GM23338 (cell line): ENCODE data around the gene DHRS2. TPM values are rescaled to one million over a fixed set of nuclear protein-coding genes. Genes with fewer than 3 reads are reported as not detected.

Source experiments
- ATAC-seq: fragments of 200-7000 bp; cut with Tn5 transposase; 3 replicates; pipeline ENCODE4 v1.9.1; 2020
- DNase-seq: peaks from one replicate; pipeline ENCODE4 v3.0.0-alpha.2; 2015; ENCODE audit warnings: low spot score
- H2AFZ ChIP-seq: fragments of 200-600 bp; sonication (generic); 2 replicates; pipeline ENCODE4 v1.8.0; 2016; ENCODE audit warnings: antibody characterized with exemption, mild to moderate bottlenecking, moderate library complexity
- H3F3A ChIP-seq: fragments of 200-600 bp; sonication (generic); replicated peaks from 2 replicates; pipeline ENCODE4 v1.8.0; 2017; ENCODE audit warnings: antibody characterized with exemption, mixed run types, low read depth
- H3K27ac ChIP-seq: fragments of 200-600 bp; sonication (generic); 2 replicates; pipeline ENCODE4 v1.6.1; 2016; ENCODE audit warnings: low read depth
- H3K27me3 ChIP-seq: fragments of 200-600 bp; sonication (generic); 2 replicates; pipeline ENCODE4 v1.8.0; 2016; ENCODE audit warnings: mild to moderate bottlenecking, mixed run types, moderate library complexity; ENCODE audit not compliant: insufficient read depth
- H3K36me3 ChIP-seq: fragments of 200-600 bp; sonication (generic); 2 replicates; pipeline ENCODE4 v1.8.0; 2016; ENCODE audit warnings: mild to moderate bottlenecking; ENCODE audit not compliant: insufficient read depth
- H3K4me1 ChIP-seq: fragments of 200-600 bp; sonication (generic); 2 replicates; pipeline ENCODE4 v1.8.0; 2016; ENCODE audit warnings: mild to moderate bottlenecking, moderate library complexity; ENCODE audit not compliant: insufficient read depth
- H3K4me2 ChIP-seq: fragments of 200-600 bp; sonication (generic); 2 replicates; pipeline ENCODE4 v1.7.1; 2017; ENCODE audit warnings: mixed run types
- H3K4me3 ChIP-seq: fragments of 200-600 bp; sonication (generic); 2 replicates; pipeline ENCODE4 v1.6.1; 2016; ENCODE audit warnings: mixed run types
- H3K79me2 ChIP-seq: fragments of 200-600 bp; sonication (generic); replicated peaks from 2 replicates; pipeline ENCODE4 v1.8.0; 2017; ENCODE audit warnings: mild to moderate bottlenecking; ENCODE audit not compliant: insufficient read depth
- H3K9me2 ChIP-seq: fragments of 200-600 bp; sonication (generic); 2 replicates; pipeline ENCODE4 v1.8.0; 2017; ENCODE audit not compliant: insufficient read depth
- H4K20me1 ChIP-seq: fragments of 200-600 bp; sonication (generic); replicated peaks from 2 replicates; pipeline ENCODE4 v1.8.0; 2017; ENCODE audit warnings: mild to moderate bottlenecking; ENCODE audit not compliant: insufficient read depth
- H3K27ac Mint-ChIP-seq: 2 replicates; pipeline ENCODE4 v1.8.0; 2020; ENCODE audit warnings: inconsistent platforms, mild to moderate bottlenecking, moderate library complexity, mixed read lengths
- H3K27me3 Mint-ChIP-seq: 3 replicates; pipeline ENCODE4 v1.8.0; 2022; ENCODE audit warnings: low read depth, mild to moderate bottlenecking, moderate library complexity, mixed read lengths, inconsistent platforms; ENCODE audit not compliant: insufficient read depth, poor library complexity
- H3K36me3 Mint-ChIP-seq: 3 replicates; pipeline ENCODE4 v1.8.0; 2021; ENCODE audit warnings: low read depth, mild to moderate bottlenecking, inconsistent platforms, moderate library complexity, mixed read lengths
- H3K4me1 Mint-ChIP-seq: 3 replicates; pipeline ENCODE4 v1.8.0; 2020; ENCODE audit warnings: mild to moderate bottlenecking, inconsistent platforms, mixed read lengths
- H3K4me3 Mint-ChIP-seq: 3 replicates; pipeline ENCODE4 v1.8.0; 2021; ENCODE audit warnings: moderate library complexity, mild to moderate bottlenecking, inconsistent platforms, mixed read lengths
- H3K9me3 Mint-ChIP-seq: 3 replicates; pipeline ENCODE4 v1.8.0; 2020; ENCODE audit warnings: moderate library complexity, mild to moderate bottlenecking, inconsistent platforms, mixed read lengths
- CTCF ChIP-seq, 2 experiments: fragments of 200-600 bp in 1 of 2; sonication (generic) in 1 of 2; conservative IDR thresholded peaks; 2 replicates each; pipeline versions ENCODE4 v1.5.1 to v1.6.1; 2016 to 2017; ENCODE audit warnings: antibody characterized with exemption in 2 of 2, low read depth in 2 of 2, mild to moderate bottlenecking in 2 of 2, moderate library complexity in 1 of 2
- EZH2 ChIP-seq: fragments of 200-600 bp; sonication (generic); IDR thresholded peaks from one replicate; pipeline ENCODE4 v1.8.0; 2017; ENCODE audit warnings: antibody characterized with exemption, mild to moderate bottlenecking, low read depth; ENCODE audit not compliant: unreplicated experiment
- EZH2phosphoT487 ChIP-seq: fragments of 200-600 bp; sonication (generic); IDR thresholded peaks from one replicate; pipeline ENCODE4 v1.8.1; 2018; ENCODE audit warnings: antibody characterized with exemption; ENCODE audit not compliant: unreplicated experiment
- JUNB ChIP-seq: IDR thresholded peaks from one replicate; pipeline ENCODE4 v1.6.1; 2016; ENCODE audit warnings: antibody characterized with exemption; ENCODE audit not compliant: unreplicated experiment
- POLR2AphosphoS5 ChIP-seq: IDR thresholded peaks from 2 replicates; pipeline ENCODE4 v1.6.1; 2016; ENCODE audit warnings: antibody characterized with exemption, low read depth
- REST ChIP-seq: IDR thresholded peaks from one replicate; pipeline ENCODE4 v1.6.1; 2018; ENCODE audit warnings: antibody characterized with exemption; ENCODE audit not compliant: unreplicated experiment
- ZNF331 ChIP-seq: fragments of 250-450 bp; sonication (Bioruptor Pico); IDR thresholded peaks from 2 replicates; pipeline ENCODE4 v1.5.0; 2020; ENCODE audit warnings: low read depth, mild to moderate bottlenecking, moderate library complexity
- ZNF462 ChIP-seq: fragments of 250-450 bp; sonication (Bioruptor Pico); IDR thresholded peaks from 2 replicates; pipeline ENCODE4 v1.5.0; 2020; ENCODE audit warnings: mild to moderate bottlenecking, moderate library complexity
- polyA plus RNA-seq: library from polyadenylated mRNA; unstranded; fragments of >200 nt; fragmentation: Nextera tagmentation; extraction: Ambion mirVana; gene quantifications from 2 replicates; pipeline ENCODE4 v1.2.1, GENCODE V29; 2016
- total RNA-seq: library from RNA; depleted of rRNA; stranded (reverse); fragments of >200 nt; shearing (Covaris generic); gene quantifications from 2 replicates; pipeline ENCODE4 v1.2.3, GENCODE V29; 2014

DHRS2 gene
- total and polyA plus RNA-seq, 2 experiments from 2014 or later, result 0.42 to 0.48 TPM

GRCh38 chr14:23603103-23603502, 33.1 kb upstream of the DHRS2 start (continued):
- TF ChIP-seq REST (no peak), JUNB (no peak), EZH2phosphoT487 (no peak)

GRCh38 chr14:23604148-23604547, 32.0 kb upstream of the DHRS2 start:
- H3K4me1 Mint-ChIP-seq, result no peaks in the 10 kb centered on the region; the same call in 2 of the 3 replicates
- peaks cover 3% of the 10 kb centered on the region; the same call in 2 of the 3 replicates for H3K9me3 Mint-ChIP-seq
- no peaks in the 10 kb centered on the region for H3K27me3 ChIP-seq
- TF ChIP-seq ZNF462 (CRISPR knock-in tag) (no peak), CTCF (conservative IDR thresholded peaks at IDR 0.05; ENCODE audit: low read depth in 2 of 2) (no peak), POLR2AphosphoS5 (no peak), ZNF331 (no peak), EZH2phosphoT487 (no peak), REST (no peak), EZH2 (no peak)
- no peak overlapping the region for H3K27ac ChIP-seq
- ATAC-seq, result no peak
- H3K4me2 ChIP-seq, result no peak overlapping the region
- no peaks in the 10 kb centered on the region for H3K79me2 ChIP-seq
- H3F3A ChIP-seq, result no peaks in the 10 kb centered on the region
- no peak overlapping the region for H2AFZ ChIP-seq
- peaks cover 8% of the 10 kb centered on the region; the same call in 1 of the 2 replicates for H3K9me2 ChIP-seq
- no peak overlapping the region for H3K4me3 Mint-ChIP-seq
- no peaks in the 10 kb centered on the region for H3K4me1 ChIP-seq
- no peaks in the 10 kb centered on the region for H3K36me3 ChIP-seq
- no peak for DNase-seq
- H3K36me3 Mint-ChIP-seq, result no peaks in the 10 kb centered on the region; the same call in 2 of the 3 replicates
- H3K4me3 ChIP-seq, result no peak overlapping the region
- H4K20me1 ChIP-seq, result no peaks in the 10 kb centered on the region
- peaks cover 6% of the 10 kb centered on the region for H3K27me3 Mint-ChIP-seq
- H3K27ac Mint-ChIP-seq, result no peak overlapping the region
